Activated gamma-delta T cell treated with anti-CD3 and anti-CD28 coated beads, Interleukin-2, amount 50 U/mL, for 16 hours (primary cell): Measurements from ENCODE around the gene HSPA5.
"Not testable (repeated sequence)": the region's sequence is repeated elsewhere in the genome, so short reads cannot be mapped to it uniquely, and the experiment has no call there.

Source experiments
- DNase-seq: peaks from one replicate; pipeline ENCODE4 v3.0.0-alpha.2; 2020; ENCODE audit warnings: low read depth

The HSPA5 gene

GRCh38 chr9:125241000-125241862, at the start of gene HSPA5:
TSS of gene HSPA5 (minus strand) at chr9:125241343. CDS start at chr9:125241126, 217 bp downstream.
- DNase-seq: peak; percentile 100

DNA sequence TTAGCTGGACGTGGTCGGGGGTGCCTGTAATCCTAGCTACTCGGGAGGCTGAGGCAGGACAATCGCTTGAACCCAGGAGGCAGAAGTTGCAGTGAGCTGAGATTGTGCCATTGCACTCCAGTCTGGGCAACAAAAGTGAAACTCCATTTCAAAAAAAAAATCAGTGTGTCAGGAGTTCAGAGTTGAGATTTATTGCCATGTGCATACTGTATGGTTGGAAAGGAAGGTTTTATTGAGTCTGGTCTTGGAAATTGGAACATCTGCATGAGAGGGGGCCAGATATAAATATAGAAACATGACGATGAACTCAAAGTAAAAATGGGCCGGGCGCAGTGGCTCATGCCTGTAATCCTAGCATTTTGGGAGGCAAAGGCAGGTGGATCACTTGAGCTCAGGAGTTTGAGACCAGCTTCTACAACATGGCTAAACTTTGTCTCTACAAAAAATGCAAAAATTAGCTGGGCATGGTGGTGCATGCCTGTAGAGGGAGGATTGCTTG, 45.8 kb upstream of the HSPA5 start:
- DNase-seq: not testable (repeated sequence)

DNA sequence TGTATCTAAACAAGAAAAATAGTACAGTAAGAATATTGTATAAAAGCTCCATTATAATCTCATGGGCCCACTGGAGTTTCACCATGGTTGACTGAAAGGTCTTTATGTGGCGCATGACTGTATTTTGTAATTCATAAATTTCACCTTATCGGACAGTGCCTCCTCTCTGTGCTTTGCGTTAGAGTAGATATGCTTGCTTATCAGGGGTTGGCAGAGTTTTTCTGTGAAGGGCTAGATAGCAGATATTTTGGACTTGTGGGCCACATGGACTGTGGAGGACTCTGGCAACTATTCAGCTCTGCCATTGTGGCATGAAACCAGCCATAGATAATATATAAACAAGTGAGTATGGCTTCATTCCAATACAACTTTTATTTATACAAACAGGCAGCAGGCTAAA, 43.7 kb upstream of the HSPA5 start:
- no peak for DNase-seq

- no peak for DNase-seq
Observed at GRCh38 chr9:125280945-125281344, 39.8 kb upstream of the HSPA5 start.

DNA sequence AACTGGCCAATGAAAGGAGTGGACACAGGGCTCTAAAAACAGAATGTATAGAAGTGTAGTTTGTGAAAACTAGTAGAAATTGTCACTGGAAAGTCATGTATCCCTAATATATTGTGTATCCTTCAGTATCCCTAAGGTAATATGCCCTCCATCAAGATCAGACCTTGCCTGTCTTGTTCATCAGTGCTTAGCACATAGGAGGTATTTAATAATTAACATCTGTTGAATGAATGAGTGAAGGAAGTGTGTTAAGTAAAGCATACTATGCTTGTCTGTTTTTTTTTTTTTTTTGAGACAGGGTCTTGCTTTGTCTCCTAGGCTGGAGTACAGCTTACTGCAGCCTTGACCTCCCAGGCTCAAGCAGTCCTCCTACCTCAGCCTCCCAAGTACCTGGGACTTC, 36.3 kb upstream of the HSPA5 start:
- no peak for DNase-seq

DNA sequence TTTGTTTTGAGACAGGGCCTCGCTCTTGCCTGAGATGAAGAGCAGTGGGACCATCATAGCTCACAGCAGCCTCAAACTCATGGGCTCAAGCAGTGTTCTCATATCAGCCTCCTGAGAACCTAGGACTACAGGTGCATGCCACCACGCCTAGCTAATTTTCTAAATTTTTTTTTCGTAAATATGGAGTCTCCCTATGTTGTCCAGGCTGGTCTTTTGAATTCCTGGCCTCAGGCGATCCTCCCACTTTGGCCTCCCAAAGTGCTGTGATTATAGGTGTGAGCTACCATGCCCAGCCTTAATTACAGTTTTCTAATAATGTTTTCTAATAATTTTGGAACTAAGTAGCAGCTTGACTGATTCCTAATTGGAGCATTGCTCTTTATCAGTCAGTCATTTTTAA, 35.6 kb upstream of the HSPA5 start:
- no peak for DNase-seq

DNA sequence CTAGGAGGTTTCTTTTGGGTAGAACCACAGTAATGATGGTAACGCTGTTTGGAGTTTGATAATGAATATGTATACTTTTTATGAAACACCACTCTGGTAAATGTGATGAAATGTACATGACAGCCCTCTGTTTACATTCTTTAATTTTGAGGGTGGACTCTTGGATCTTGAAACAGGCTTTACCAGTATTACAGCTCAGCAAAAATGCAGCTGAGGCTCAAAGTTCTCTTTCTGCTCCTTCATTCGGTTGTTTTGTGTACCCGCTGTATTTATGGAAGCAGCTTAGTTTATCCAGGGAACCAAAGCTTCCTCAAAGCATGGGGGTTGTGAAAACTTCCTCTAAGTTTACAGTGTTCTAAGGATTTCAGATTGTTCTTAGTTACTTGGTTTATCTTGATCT, 31.6 kb upstream of the HSPA5 start:
- no peak for DNase-seq

GRCh38 chr9:125271081-125271480, 29.9 kb upstream of the HSPA5 start:
- no peak for DNase-seq

- no peak for DNase-seq
Observed at GRCh38 chr9:125269014-125269397, 27.9 kb upstream of the HSPA5 start.

- DNase-seq: no peak
Observed at GRCh38 chr9:125268394-125269013, 27.4 kb upstream of the HSPA5 start.

DNA sequence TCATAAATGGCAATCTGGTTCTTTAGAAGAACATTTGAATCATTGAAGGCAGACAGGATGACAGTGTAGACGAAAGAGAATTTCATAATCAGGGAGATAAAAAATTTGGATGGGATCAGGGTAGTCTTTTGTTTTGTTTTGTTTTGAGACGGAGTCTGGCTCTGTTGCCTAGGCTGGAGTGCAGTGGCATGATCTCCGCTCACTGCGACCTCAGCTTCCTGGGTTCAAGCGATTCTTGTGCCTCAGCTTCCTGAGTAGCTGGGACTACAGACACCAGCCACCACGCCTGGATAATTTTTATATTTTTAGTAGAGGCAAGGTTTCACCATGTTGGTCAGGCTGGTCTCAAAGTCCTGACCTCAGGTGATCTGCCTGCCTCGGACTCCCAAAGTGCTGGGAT, 22.9 kb upstream of the HSPA5 start:
- not testable (repeated sequence) for DNase-seq

GRCh38 chr9:125262294-125262991, 21.3 kb upstream of the HSPA5 start:
- no peak for DNase-seq

GRCh38 chr9:125261501-125262293, 20.6 kb upstream of the HSPA5 start, which contains the start of gene GAPVD1:
TSS of gene GAPVD1 (plus strand) at chr9:125261826. CDS start at chr9:125298922, 37,096 bp downstream.
- DNase-seq: peak; percentile 80

DNA sequence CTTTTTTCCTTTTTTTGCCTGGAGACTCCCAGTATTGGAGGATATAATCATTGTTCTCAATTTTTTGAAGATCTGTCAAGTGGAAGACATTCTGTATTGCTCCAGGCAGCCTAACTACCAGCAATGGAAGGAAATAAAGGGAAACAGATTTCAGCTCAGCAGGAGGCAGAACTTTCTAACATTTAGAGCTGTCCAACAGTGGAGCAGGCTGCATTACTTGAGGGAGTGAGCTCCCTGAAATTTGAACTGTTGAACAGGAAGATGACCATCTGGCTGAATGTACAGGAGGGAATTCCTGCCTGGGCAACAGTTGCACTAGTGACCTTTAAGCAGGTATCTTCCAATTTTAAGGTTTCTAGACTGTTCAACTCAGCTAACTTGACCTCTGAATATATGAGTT, 19.4 kb upstream of the HSPA5 start:
- no peak for DNase-seq

DNA sequence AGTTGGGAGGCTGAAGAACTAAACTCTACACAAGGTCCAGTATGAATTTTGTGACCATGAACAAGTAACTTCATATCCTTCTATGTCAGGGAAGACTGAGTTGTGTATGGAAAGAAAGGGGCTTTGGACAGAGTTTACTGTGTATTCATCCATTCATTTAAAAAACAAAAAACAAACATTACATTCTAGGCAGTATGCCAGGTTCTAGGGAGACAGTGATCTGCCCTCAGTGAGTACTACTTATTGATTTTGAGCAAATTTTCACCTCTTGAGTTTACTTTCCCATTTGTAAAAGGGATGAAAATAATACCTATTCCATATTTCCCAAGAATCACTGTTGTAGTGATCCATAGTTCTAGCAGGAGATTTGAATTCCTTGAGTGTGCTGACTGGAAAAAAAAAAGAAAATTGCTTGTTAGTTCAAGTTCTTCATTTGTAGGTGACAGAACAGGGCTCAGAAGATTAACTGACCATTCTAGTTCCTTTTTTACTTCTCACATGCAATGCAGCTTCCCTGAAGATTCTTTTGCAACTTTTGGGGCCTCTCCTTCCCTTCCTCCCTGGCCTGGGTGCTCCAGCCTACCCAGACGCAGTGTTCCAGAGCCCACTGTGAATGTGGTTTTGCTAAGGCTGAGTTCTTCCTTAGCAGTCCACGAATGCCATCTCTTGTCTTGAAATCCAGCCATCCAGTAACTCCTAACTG, 17.8 kb upstream of the HSPA5 start:
- no peak for DNase-seq

DNA sequence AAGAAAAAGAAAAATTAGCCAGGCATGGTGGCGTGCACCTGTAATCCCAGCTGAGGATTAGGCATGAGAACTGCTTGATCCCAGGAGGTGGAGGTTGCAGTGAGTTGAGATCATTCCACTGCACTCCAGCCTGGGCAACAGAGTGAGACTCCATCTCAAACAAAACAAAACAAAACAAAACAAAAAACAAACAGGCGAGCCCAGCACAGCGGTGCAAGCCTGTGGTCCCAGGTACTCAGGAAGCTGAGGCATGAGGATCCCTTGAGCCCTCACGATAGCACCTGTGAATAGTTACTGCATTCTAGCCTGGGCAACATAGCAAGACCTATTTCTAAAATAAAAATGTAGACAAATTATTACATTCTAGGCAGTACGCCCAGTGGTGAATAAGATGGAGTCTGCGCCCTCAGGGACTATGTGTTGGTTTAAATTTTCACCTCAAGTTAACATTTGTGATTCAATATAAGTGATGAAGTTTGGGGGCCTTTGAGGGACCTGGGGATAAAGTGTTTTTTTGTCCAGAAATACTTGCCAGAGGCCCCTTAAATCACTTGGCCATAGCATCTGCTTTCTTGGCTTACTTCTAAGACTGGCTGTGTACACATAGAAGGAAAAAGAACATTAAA, 17.1 kb upstream of the HSPA5 start:
- DNase-seq: no peak

- no peak for DNase-seq
Observed at GRCh38 chr9:125255781-125256391, 14.7 kb upstream of the HSPA5 start.

- no peak for DNase-seq
Observed at GRCh38 chr9:125254231-125254630, 13.1 kb upstream of the HSPA5 start.

GRCh38 chr9:125246261-125246667, 5.1 kb upstream of the HSPA5 start:
- no peak for DNase-seq

DNA sequence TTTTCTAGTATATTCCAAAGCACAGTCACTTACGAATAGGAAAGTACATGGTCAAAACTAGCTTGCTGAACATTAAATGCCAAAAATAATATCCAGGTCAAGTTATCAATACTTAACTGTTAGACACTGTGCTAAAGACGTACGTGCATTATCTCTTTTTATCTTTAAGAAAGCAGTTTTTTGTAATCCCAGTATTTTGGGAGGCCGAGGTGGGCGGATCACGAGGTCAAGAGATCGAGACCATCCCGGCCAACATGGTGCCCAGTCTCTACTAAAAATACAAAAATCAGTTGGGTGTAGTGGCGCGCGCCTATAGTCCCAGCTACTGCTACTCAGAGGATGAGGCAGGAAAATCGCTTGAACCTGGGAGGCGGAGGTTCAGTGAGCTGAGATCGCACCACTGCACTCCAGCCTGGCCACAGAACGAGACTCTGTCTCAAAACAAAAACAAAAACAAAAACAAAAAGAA, 2.7 kb upstream of the HSPA5 start:
- no peak for DNase-seq
